Mesodermal cell (in vitro differentiated cells): ENCODE data around the gene DSC3.
"Not testable (repeated sequence)": the region's sequence is repeated elsewhere in the genome, so short reads cannot be mapped to it uniquely, and the experiment has no call there.

Experiments
- H3K27ac ChIP-seq: 2 replicates; pipeline ENCODE4 v1.7.0; 2013; ENCODE audit warnings: mild to moderate bottlenecking, low read depth, low read length, moderate library complexity; ENCODE audit not compliant: severe bottlenecking
- H3K36me3 ChIP-seq: 2 replicates; pipeline ENCODE4 v1.7.1; 2013; ENCODE audit warnings: mild to moderate bottlenecking, low read length, moderate library complexity; ENCODE audit not compliant: control insufficient read depth, insufficient read depth
- H3K4me1 ChIP-seq: one replicate; pipeline ENCODE4 v1.7.1; 2013; ENCODE audit warnings: mild to moderate bottlenecking, low read length; ENCODE audit not compliant: insufficient read depth, control insufficient read depth, poor library complexity, severe bottlenecking
- H3K4me3 ChIP-seq: 2 replicates; pipeline ENCODE4 v1.7.0; 2013; ENCODE audit warnings: low read length, control low read depth, mild to moderate bottlenecking; ENCODE audit not compliant: insufficient read depth, poor library complexity, severe bottlenecking; ENCODE audit errors: extremely low read depth
- H3K9me3 ChIP-seq: 2 replicates; pipeline ENCODE4 v1.7.1; 2013; ENCODE audit warnings: mild to moderate bottlenecking, low read length, moderate library complexity; ENCODE audit not compliant: control insufficient read depth
- WGBS, 2 experiments: methylation state at CpG; one replicate each; pipeline ENCODE4 v1.1.5; 2013; ENCODE audit warnings: missing lambda C conversion rate in 2 of 2; ENCODE audit not compliant: insufficient coverage in 2 of 2; 5-methylcytosine and 5-hydroxymethylcytosine counted together

Gene DSC3

GRCh38 chr18:30982285-30982992, 60.1 kb downstream of the DSC3 start:
- Histone ChIP-seq H3K4me1 (no peaks in the 10 kb centered on the region), H3K4me3 (no peak overlapping the region), H3K36me3 (no peaks in the 10 kb centered on the region), H3K27ac (no peak overlapping the region), H3K9me3 (no peaks in the 10 kb centered on the region)
- 94 to 100% methylated on average over 3 to 4 of the region's 11 CpGs for WGBS, 2 experiments

- WGBS, 2 experiments, result no CpG with 5 or more reads among the region's 4 CpGs
- not testable (repeated sequence) for H3K4me1 ChIP-seq, H3K9me3 ChIP-seq, H3K36me3 ChIP-seq, H3K27ac ChIP-seq, H3K4me3 ChIP-seq
These were observed 64.5 kb downstream of the DSC3 start for GRCh38 chr18:30978091-30978490.

- Histone ChIP-seq H3K4me3 (no peak overlapping the region), H3K27ac (no peak overlapping the region), H3K9me3 (no peaks in the 10 kb centered on the region), H3K36me3 (no peaks in the 10 kb centered on the region), H3K4me1 (no peaks in the 10 kb centered on the region)
- whole genome bisulfite sequencing, 2 experiments, result no CpG with 5 or more reads among the region's 1 CpG
These were observed 71.1 kb downstream of the DSC3 start for GRCh38 chr18:30971338-30971956.

- Histone ChIP-seq H3K9me3 (no peaks in the 10 kb centered on the region), H3K4me1 (no peaks in the 10 kb centered on the region), H3K4me3 (no peak overlapping the region), H3K36me3 (no peaks in the 10 kb centered on the region), H3K27ac (no peak overlapping the region)
- WGBS, 2 experiments, result 0 to 80% methylated on average over 1 to 2 of the region's 7 CpGs
These were observed 72.2 kb downstream of the DSC3 start for GRCh38 chr18:30970196-30970816.

- Histone ChIP-seq H3K27ac (no peak overlapping the region), H3K4me1 (no peaks in the 10 kb centered on the region), H3K36me3 (no peaks in the 10 kb centered on the region), H3K9me3 (no peaks in the 10 kb centered on the region), H3K4me3 (no peak overlapping the region)
- 100% methylated on average over 2 of the region's 4 CpGs; no CpG with 5 or more reads in 1 of the 2 experiments for WGBS, 2 experiments
These were observed 72.8 kb downstream of the DSC3 start for GRCh38 chr18:30969670-30970170.

- no peak overlapping the region for H3K27ac ChIP-seq
- H3K36me3 ChIP-seq, result no peaks in the 10 kb centered on the region
- no peaks in the 10 kb centered on the region for H3K4me1 ChIP-seq
- WGBS, 2 experiments, result 71% methylated on average over 1 of the region's 4 CpGs; no CpG with 5 or more reads in 1 of the 2 experiments
- H3K4me3 ChIP-seq, result no peak overlapping the region
- H3K9me3 ChIP-seq, result no peaks in the 10 kb centered on the region
These were observed 74.8 kb downstream of the DSC3 start for GRCh38 chr18:30967701-30968100.

- Histone ChIP-seq H3K4me1 (no peaks in the 10 kb centered on the region), H3K9me3 (no peaks in the 10 kb centered on the region), H3K27ac (no peak overlapping the region), H3K36me3 (no peaks in the 10 kb centered on the region), H3K4me3 (no peak overlapping the region)
- 75 to 90% methylated on average over 3 of the region's 4 CpGs for WGBS, 2 experiments
These were observed 77.3 kb downstream of the DSC3 start for GRCh38 chr18:30965237-30965636.

- Histone ChIP-seq H3K9me3 (no peaks in the 10 kb centered on the region), H3K27ac (no peak overlapping the region), H3K4me3 (no peak overlapping the region), H3K4me1 (no peaks in the 10 kb centered on the region), H3K36me3 (no peaks in the 10 kb centered on the region)
- 86 to 95% methylated on average over 5 of the region's 6 CpGs for WGBS, 2 experiments
These were observed 81.9 kb downstream of the DSC3 start for GRCh38 chr18:30960661-30961060.

GRCh38 chr18:30957066-30957465, 85.5 kb downstream of the DSC3 start:
- Histone ChIP-seq H3K4me1 (no peaks in the 10 kb centered on the region), H3K9me3 (no peaks in the 10 kb centered on the region), H3K27ac (no peak overlapping the region), H3K4me3 (no peak overlapping the region), H3K36me3 (no peaks in the 10 kb centered on the region)
- WGBS, 2 experiments, result 83% methylated on average over 1 of the region's 2 CpGs; no CpG with 5 or more reads in 1 of the 2 experiments

- Histone ChIP-seq H3K36me3 (no peaks in the 10 kb centered on the region), H3K27ac (no peak overlapping the region), H3K4me3 (no peak overlapping the region), H3K9me3 (no peaks in the 10 kb centered on the region), H3K4me1 (no peaks in the 10 kb centered on the region)
- 100% methylated on average over 2 of the region's 3 CpGs; no CpG with 5 or more reads in 1 of the 2 experiments for WGBS, 2 experiments
These were observed 88.3 kb downstream of the DSC3 start for GRCh38 chr18:30954262-30954661.
